HEK293 (cell line): ENCODE results near the gene PKD2.

Experiments
- HOXA7 ChIP-seq: sonication (generic); formaldehyde crosslinking; IDR thresholded peaks from 2 replicates; pipeline ENCODE4 v1.8.1; 2022; ENCODE audit warnings: missing genetic modification reagents, borderline replicate concordance
- ZIC2 ChIP-seq: fragments of 450-650 bp; formaldehyde crosslinking; IDR thresholded peaks from 2 replicates; pipeline ENCODE4 v1.5.1; 2016; ENCODE audit warnings: missing biosample characterization, missing genetic modification characterization
- ZNF211 ChIP-seq: fragments of 450-650 bp; formaldehyde crosslinking; IDR thresholded peaks from 2 replicates; pipeline ENCODE4 v1.5.1; 2016; ENCODE audit warnings: low read depth, missing biosample characterization, missing genetic modification characterization
- ZNF555 ChIP-seq: fragments of 450-650 bp; formaldehyde crosslinking; conservative IDR thresholded peaks from 2 replicates; pipeline ENCODE4 v1.5.1; 2017; ENCODE audit warnings: missing biosample characterization, mild to moderate bottlenecking, missing genetic modification characterization, inconsistent platforms
- TF ChIP-seq, protein P1 (sequence below): fragments of 450-650 bp; formaldehyde crosslinking; IDR thresholded peaks from 2 replicates; pipeline ENCODE4 v1.5.1; 2016; ENCODE audit warnings: missing biosample characterization, missing genetic modification characterization

DNA sequence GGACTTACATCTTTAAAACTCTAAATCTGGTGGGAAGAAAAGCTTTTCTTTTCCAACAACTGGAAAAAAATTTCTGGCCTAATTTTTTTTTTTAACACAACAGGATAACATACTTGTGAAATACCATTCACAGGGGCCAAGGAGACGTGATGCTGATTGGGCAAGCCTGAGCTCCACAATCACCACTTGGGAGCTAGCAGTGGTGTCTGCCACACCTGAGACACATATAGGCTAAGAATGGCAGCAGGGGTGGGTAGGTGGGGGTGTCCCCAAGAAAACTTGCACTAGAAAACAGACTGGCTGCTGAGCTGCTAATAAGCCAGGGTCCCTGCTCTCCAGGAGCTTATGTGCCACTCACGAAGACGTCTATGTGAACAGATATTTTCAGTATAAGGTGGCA is 5.6 kb upstream of the PKD2 start:
- no peak for TF ChIP-seq ZNF555
- no peak for TF ChIP-seq ZIC2
- TF ChIP-seq, protein P1, sequence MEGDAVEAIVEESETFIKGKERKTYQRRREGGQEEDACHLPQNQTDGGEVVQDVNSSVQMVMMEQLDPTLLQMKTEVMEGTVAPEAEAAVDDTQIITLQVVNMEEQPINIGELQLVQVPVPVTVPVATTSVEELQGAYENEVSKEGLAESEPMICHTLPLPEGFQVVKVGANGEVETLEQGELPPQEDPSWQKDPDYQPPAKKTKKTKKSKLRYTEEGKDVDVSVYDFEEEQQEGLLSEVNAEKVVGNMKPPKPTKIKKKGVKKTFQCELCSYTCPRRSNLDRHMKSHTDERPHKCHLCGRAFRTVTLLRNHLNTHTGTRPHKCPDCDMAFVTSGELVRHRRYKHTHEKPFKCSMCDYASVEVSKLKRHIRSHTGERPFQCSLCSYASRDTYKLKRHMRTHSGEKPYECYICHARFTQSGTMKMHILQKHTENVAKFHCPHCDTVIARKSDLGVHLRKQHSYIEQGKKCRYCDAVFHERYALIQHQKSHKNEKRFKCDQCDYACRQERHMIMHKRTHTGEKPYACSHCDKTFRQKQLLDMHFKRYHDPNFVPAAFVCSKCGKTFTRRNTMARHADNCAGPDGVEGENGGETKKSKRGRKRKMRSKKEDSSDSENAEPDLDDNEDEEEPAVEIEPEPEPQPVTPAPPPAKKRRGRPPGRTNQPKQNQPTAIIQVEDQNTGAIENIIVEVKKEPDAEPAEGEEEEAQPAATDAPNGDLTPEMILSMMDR (tag by site-specific recombination): no peak
- TF ChIP-seq ZNF211 (tag by site-specific recombination): no peak
- no peak for TF ChIP-seq HOXA7 (CRISPR knock-in tag)
